ENCODE results near the gene DECR2. TPM values are rescaled to one million over a fixed set of nuclear protein-coding genes. Genes with fewer than 3 reads are reported as not detected.
A peak's percentile ranks its signal among the peaks of the same experiment; 100 is the strongest.
"Not testable (repeated sequence)": the region's sequence is repeated elsewhere in the genome, so short reads cannot be mapped to it uniquely, and the experiment has no call there.

The DECR2 gene
- total RNA-seq, 1 experiment from 2014 or later = 11.9 TPM

- DNase-seq (ENCODE audit: low read depth, low spot score); in situ Hi-C loops (cut with HindIII; ENCODE audit: low pct_unique_long_range_greater_than_20kb, low sequenced_read_pairs): not testable (repeated sequence)
Observed at GRCh38 chr16:415170-415498, 13.4 kb downstream of the DECR2 start.

DNA sequence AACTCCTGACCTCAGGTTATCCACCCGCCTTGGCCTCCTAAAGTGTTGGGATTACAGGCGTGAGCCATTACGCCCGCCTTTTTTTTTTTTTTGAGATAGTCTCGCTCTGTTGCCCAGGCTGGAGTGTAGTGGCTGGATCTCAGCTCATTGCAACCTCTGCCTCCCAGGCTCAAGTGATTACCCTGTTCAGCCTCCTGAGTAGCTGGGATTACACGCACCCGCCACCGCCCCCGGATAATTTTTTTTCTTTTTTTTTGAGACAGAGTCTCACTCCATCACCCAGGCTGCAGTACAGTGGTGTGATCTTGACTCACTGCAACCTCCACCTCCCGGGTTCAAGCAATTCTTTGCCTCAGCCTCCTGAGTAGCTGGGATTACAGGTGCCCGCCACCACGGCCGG is 20.5 kb downstream of the DECR2 start:
- DNase-seq (ENCODE audit: low read depth, low spot score); in situ Hi-C loops (cut with HindIII; ENCODE audit: low pct_unique_long_range_greater_than_20kb, low sequenced_read_pairs): not testable (repeated sequence)

DNA sequence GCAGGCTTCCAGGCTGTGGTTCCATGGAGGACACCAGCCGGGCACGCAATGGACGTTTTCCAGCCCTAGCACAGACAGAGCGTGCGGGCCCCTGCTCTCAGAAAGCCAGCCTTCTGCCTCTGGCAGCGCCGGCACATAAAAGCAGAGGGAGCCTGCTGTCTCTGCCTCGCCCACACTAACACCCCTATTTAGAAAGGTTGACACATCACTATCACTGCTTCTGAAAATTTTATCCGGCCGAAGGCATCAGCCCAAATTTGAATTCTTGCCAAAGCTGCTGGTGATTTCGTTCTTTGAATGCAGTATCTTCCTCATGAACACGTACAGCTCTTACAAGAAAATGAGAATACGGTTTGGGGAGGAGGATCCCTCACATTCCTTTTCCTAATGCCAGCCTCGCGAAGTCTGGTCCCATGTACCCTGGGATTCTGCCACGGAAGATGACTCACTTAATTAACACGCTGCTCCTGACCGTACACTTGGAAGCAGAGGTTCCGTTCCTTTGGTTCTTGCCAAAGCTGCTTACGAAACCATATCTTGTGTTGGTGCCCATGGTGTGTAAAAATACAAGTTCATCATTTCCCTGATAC is 22.4 kb downstream of the DECR2 start:
- no peak for DNase-seq (ENCODE audit: low read depth, low spot score)
- in situ Hi-C loops (cut with HindIII; ENCODE audit: low pct_unique_long_range_greater_than_20kb, low sequenced_read_pairs) = no loop called here

DNA sequence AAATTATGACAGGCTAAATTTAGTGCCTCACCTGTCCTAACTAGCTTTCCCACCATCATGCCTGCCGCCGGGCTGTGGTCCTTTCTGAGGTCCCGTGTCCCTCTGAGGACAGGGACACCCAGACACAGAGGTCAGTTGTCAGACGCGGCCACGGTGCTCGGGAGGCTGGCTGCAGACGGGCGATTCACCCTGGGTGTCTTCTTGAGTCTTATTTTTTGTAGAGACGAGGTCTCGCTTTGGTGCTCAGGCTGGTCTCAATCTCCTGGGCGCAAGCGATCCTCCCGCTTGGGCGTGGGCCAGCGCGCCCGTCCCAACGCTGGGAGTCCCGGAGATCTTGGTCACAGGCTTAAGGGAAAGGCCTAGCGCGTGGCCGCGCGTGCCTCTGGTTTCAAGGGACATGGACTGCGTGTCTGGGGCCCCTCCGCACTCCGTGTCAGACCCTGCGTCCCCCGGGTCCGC is 23.0 kb downstream of the DECR2 start:
- in situ Hi-C loops (cut with HindIII; ENCODE audit: low pct_unique_long_range_greater_than_20kb, low sequenced_read_pairs) = no loop called here
- DNase-seq (ENCODE audit: low read depth, low spot score) = no peak

DNA sequence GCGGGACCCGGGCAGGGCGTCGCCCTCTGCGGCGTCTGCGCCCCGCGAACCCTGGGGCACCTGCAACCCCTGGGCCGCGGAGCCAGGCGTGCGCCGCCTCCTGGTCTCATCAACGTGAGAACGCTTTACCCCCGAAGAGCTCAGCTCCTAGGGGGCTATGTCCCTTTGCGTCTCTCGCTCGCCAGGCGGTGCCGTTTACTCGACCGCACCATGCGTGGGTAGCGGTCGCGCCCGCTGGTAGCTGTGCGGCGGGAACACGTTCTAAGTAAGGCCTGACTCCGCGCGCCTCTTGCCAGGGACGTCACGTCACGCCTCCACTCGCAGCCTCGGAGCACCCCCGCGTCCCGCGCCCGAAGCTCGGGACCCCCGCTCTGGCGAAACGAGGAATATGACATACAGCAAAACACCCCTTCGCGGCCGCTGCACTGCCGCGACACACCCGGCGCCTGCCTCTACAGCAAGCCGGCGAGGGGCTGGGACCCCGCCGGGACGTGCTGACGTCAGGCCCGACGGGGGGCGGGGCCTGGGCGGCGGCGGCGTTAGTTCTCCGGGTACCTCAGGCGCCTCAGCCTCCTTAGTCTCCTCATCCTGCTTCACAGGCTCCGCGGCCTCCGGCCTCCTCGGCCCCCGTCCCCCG is 23.5 kb downstream of the DECR2 start, which contains the start of gene RAB11FIP3:
TSS of gene RAB11FIP3 (plus strand) at position 568 of the 637 bp plus-strand sequence. CDS start 358 bp downstream, outside the sequence.
- in situ Hi-C loops (cut with HindIII; ENCODE audit: low pct_unique_long_range_greater_than_20kb, low sequenced_read_pairs) = no loop called here
- DNase-seq (ENCODE audit: low read depth, low spot score) = peak; percentile 57

GRCh38 chr16:425740-426114 is 24.0 kb downstream of the DECR2 start:
- in situ Hi-C loops (cut with HindIII; ENCODE audit: low pct_unique_long_range_greater_than_20kb, low sequenced_read_pairs) = no loop called here
- DNase-seq (ENCODE audit: low read depth, low spot score) = no peak

- no peak for DNase-seq (ENCODE audit: low read depth, low spot score)
- in situ Hi-C loops (cut with HindIII; ENCODE audit: low pct_unique_long_range_greater_than_20kb, low sequenced_read_pairs) = no loop called here
Observed at GRCh38 chr16:426115-426905, 24.6 kb downstream of the DECR2 start.

DNA sequence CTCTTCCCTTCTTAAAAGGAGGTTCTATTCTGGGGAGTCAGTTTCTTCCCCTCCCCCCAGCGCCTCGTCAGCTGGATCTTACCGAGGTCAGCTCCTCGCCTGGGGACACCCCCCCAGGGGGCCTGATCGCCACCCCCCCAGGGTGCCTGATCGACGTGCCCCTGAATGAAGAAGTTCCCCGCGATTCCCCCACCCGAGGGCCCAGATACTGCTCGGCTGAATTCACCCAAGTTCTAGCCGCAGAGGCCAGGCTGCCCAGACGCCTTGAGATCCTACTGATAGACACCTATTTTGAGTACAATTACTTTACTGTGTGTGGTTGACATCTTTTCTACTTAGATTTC is 25.2 kb downstream of the DECR2 start:
- DNase-seq (ENCODE audit: low read depth, low spot score) = no peak
- in situ Hi-C loops (cut with HindIII; ENCODE audit: low pct_unique_long_range_greater_than_20kb, low sequenced_read_pairs) = no loop called here

GRCh38 chr16:427250-427649 is 25.6 kb downstream of the DECR2 start:
- no peak for DNase-seq (ENCODE audit: low read depth, low spot score)
- in situ Hi-C loops (cut with HindIII; ENCODE audit: low pct_unique_long_range_greater_than_20kb, low sequenced_read_pairs) = no loop called here

GRCh38 chr16:430904-431303 is 29.2 kb downstream of the DECR2 start:
- DNase-seq (ENCODE audit: low read depth, low spot score) = no peak
- in situ Hi-C loops (cut with HindIII; ENCODE audit: low pct_unique_long_range_greater_than_20kb, low sequenced_read_pairs) = no loop called here

DNA sequence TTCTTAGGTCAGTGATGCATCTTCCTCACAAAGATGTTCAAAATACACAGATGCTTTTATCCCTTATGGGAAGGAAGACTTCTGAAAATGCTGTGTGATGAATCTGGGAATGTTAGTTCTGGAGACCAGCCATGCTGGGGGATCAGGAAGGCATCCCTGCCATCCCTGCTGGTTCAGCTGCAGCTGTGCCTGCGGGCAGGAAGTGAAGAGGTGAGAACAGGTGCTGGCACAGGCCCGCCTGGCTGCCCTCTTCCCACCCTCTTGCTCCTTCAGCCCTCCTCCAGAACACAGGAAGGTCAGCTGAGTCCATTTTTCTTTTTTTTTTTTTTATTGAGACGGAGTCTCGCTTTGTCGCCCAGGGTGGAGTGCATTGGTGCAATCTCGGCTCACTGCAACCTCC is 38.9 kb downstream of the DECR2 start:
- no peak for DNase-seq (ENCODE audit: low read depth, low spot score)
- in situ Hi-C loops (cut with HindIII; ENCODE audit: low pct_unique_long_range_greater_than_20kb, low sequenced_read_pairs) = no loop called here

DNA sequence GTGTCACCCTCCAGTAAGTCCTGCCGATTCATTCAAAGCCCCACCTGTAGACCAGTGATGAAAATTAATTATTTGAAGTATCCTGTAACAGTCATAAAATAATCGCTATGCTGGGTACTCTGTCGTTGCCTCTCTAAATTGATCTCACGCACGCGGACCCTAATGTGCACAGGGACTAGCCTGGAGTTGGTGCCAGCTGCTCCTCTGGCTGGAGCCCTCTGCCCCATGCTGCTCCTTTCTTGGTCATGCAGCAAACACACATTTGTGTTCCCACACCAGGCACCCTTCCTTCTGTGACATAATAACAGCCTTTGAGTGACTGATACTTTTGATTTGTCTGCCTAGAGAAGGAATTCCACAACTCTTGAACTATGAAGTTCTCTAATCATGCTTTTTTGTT is 39.8 kb downstream of the DECR2 start:
- DNase-seq (ENCODE audit: low read depth, low spot score) = no peak
- in situ Hi-C loops (cut with HindIII; ENCODE audit: low pct_unique_long_range_greater_than_20kb, low sequenced_read_pairs) = no loop called here

DNA sequence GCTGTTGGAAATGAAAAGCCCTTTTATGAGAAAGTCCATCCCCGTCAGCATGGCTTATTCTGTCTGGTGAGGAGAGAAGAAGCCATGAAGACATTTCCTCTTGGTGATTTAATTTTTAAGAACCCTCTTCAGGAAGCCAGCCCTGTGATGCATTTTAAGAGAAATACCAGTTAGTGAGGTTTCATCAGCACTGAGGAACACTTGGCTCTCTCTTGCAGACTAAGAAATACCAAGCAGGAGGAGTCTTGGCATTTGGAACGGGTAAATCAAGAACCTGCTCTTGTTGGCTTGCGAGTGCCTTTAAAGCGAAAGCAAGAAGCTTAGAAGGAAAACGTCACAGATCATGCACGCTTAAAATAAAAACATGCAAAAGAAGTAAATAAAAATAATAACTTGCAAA is 41.3 kb downstream of the DECR2 start:
- no peak for DNase-seq (ENCODE audit: low read depth, low spot score)
- in situ Hi-C loops (cut with HindIII; ENCODE audit: low pct_unique_long_range_greater_than_20kb, low sequenced_read_pairs) = no loop called here

GRCh38 chr16:444027-444426 is 42.3 kb downstream of the DECR2 start:
- in situ Hi-C loops (cut with HindIII; ENCODE audit: low pct_unique_long_range_greater_than_20kb, low sequenced_read_pairs) = no loop called here
- no peak for DNase-seq (ENCODE audit: low read depth, low spot score)

- in situ Hi-C loops (cut with HindIII; ENCODE audit: low pct_unique_long_range_greater_than_20kb, low sequenced_read_pairs) = no loop called here
- no peak for DNase-seq (ENCODE audit: low read depth, low spot score)
Observed at GRCh38 chr16:445566-445965, 43.9 kb downstream of the DECR2 start.

GRCh38 chr16:450385-450784 is 48.7 kb downstream of the DECR2 start:
- in situ Hi-C loops (cut with HindIII; ENCODE audit: low pct_unique_long_range_greater_than_20kb, low sequenced_read_pairs) = no loop called here
- DNase-seq (ENCODE audit: low read depth, low spot score) = no peak

- in situ Hi-C loops (cut with HindIII; ENCODE audit: low pct_unique_long_range_greater_than_20kb, low sequenced_read_pairs) = no loop called here
- DNase-seq (ENCODE audit: low read depth, low spot score) = peak; percentile 5
Observed at GRCh38 chr16:450785-451512, 49.3 kb downstream of the DECR2 start.

DNA sequence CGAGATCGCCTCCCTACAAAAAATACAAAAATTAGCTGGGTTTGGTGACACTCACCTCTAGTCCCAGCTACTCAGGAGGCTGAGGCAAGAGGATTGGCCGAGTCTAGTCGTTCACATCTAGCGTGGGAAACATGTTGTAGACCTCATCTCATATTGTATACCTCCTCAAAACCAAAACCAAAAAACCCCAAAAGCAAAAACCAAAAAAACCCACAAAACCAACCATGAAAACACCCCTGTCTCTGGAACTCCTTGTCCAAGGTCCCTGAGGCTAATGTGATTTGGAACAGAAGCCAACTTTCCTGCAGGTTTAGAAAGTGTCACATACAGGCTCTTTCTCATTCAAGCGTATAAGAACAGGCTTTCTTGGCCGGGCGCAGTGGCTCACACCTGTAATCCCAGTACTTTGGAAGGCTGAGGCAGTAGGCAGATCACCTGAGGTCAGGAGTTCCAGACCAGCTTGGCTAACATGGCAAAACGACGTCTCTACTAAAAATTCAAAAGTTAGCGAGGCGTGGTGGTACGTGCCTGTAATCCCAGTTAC is 52.8 kb downstream of the DECR2 start:
- in situ Hi-C loops (cut with HindIII; ENCODE audit: low pct_unique_long_range_greater_than_20kb, low sequenced_read_pairs) = no loop called here
- DNase-seq (ENCODE audit: low read depth, low spot score) = no peak

Measured in SK-MEL-5 (cell line).